Psoas muscle (tissue), 8 donors: Measurements from ENCODE around the gene MDN1. TPM values are rescaled to one million over a fixed set of nuclear protein-coding genes. Genes with fewer than 3 reads are reported as not detected.
"Not testable (repeated sequence)": the region's sequence is repeated elsewhere in the genome, so short reads cannot be mapped to it uniquely, and the experiment has no call there.

Experiments
- ATAC-seq, 4 donors: fragments of 200-7000 bp; cut with Tn5 transposase; one replicate each; pipeline ENCODE4 v1.9.1; 2020; ENCODE audit warnings: moderate library complexity in 3 of 4, mild to moderate bottlenecking in 2 of 4
- DNase-seq, 2 donors: peaks; one replicate each; pipeline ENCODE4 v3.0.0-alpha.2; 2020
- H3K27ac ChIP-seq: fragments of 200-600 bp; one replicate; pipeline ENCODE4 v1.8.0; 2022
- H3K27me3 ChIP-seq, 3 donors: fragments of 200-600 bp in 1 of 3; one replicate each; pipeline versions ENCODE4 v1.6.1 to v1.8.0; 2013 to 2022; ENCODE audit warnings: low read length in 2 of 3, mild to moderate bottlenecking in 2 of 3, moderate library complexity in 1 of 3; ENCODE audit not compliant: insufficient read depth in 3 of 3
- H3K36me3 ChIP-seq, 2 donors: fragments of 200-600 bp in 1 of 2; one replicate each; pipeline versions ENCODE4 v1.6.1 to v1.8.0; 2013 to 2022; ENCODE audit warnings: low read depth in 1 of 2, mild to moderate bottlenecking in 1 of 2, moderate library complexity in 1 of 2; ENCODE audit not compliant: insufficient read depth in 1 of 2
- H3K4me1 ChIP-seq: fragments of 200-600 bp; one replicate; pipeline ENCODE4 v1.8.0; 2022
- H3K4me3 ChIP-seq: fragments of 200-600 bp; one replicate; pipeline ENCODE4 v1.8.0; 2022; ENCODE audit warnings: mild to moderate bottlenecking
- H3K9me3 ChIP-seq: fragments of 200-600 bp; one replicate; pipeline ENCODE4 v1.8.0; 2022
- WGBS, 3 donors: extraction: QIAGEN DNeasy Blood & Tissue Kit; methylation state at CpG; one replicate each; pipeline versions ENCODE4 v1.1.6 to v1.1.7; 2013; 5-methylcytosine and 5-hydroxymethylcytosine counted together
- intact Hi-C, 2 donors: fragments of 100-400 bp; cut with DNase I; formaldehyde crosslinking; loops; one replicate each; pipeline versions ENCODE4 v1.11.0 to v1.14.2; 2022
- polyA plus RNA-seq, 3 donors: library from polyadenylated mRNA; stranded (reverse); fragments of 200-250 nt; gene quantifications; one replicate each; pipeline ENCODE4 v1.2.3, GENCODE V29; 2013
- total RNA-seq, 4 donors: library from RNA; stranded (reverse); fragmentation: NEBNext Ultra II Directional in 2 of 4; extraction: Animal tissue kit (Norgen Biotek cat#: 25700) in 2 of 4; gene quantifications; one replicate each; pipeline versions ENCODE4 v1.2.1 to v1.2.4, GENCODE V29; 2021 to 2023
- TF ChIP-seq, protein P1 (sequence below): fragments of 200-600 bp; IDR thresholded peaks from one replicate; pipeline ENCODE4 v1.8.0; 2022; ENCODE audit warnings: antibody characterized with exemption
- donor health status: healthy with polysubstance abuse.
- donor health status: DM: no; HTN: no; CAD: no; lungs with moderate emphysema.
- donor health status: Bipolar disorder and iron deficiency.
- donor health status: healthy.
- donor health status: DM: yes; HTN: yes; CAD: no.
- donor health status: DM: no; HTN: no; CAD: no.
- donor health status: DM: no; HTN: no; CAD: no.
- donor health status: DM: yes; HTN: yes; CAD: no.

The MDN1 gene
- total and polyA plus RNA-seq, 7 donors = 7.5 to 27.2 (median 14.6) TPM

- 8 to 10% (median 8%) methylated on average over 15 of the region's 15 CpGs for WGBS, 3 donors
- H3K27me3 ChIP-seq = no peaks in the 10 kb centered on the region
- peak overlapping the region; percentile 83 for H3K27ac ChIP-seq
- DNase-seq (no peak), ATAC-seq (no peak)
- intact Hi-C loops = no loop called here
- peaks cover 0 to 29% of the 10 kb centered on the region in 2 donors for H3K36me3 ChIP-seq
- peaks cover 7% of the 10 kb centered on the region for H3K4me1 ChIP-seq
- TF ChIP-seq, protein P1, sequence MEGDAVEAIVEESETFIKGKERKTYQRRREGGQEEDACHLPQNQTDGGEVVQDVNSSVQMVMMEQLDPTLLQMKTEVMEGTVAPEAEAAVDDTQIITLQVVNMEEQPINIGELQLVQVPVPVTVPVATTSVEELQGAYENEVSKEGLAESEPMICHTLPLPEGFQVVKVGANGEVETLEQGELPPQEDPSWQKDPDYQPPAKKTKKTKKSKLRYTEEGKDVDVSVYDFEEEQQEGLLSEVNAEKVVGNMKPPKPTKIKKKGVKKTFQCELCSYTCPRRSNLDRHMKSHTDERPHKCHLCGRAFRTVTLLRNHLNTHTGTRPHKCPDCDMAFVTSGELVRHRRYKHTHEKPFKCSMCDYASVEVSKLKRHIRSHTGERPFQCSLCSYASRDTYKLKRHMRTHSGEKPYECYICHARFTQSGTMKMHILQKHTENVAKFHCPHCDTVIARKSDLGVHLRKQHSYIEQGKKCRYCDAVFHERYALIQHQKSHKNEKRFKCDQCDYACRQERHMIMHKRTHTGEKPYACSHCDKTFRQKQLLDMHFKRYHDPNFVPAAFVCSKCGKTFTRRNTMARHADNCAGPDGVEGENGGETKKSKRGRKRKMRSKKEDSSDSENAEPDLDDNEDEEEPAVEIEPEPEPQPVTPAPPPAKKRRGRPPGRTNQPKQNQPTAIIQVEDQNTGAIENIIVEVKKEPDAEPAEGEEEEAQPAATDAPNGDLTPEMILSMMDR = no peak
- peak overlapping the region; percentile 95 for H3K4me3 ChIP-seq
- H3K9me3 ChIP-seq = no peaks in the 10 kb centered on the region
These were observed 10.7 kb upstream of the MDN1 start for GRCh38 chr6:89830170-89830809.

DNA sequence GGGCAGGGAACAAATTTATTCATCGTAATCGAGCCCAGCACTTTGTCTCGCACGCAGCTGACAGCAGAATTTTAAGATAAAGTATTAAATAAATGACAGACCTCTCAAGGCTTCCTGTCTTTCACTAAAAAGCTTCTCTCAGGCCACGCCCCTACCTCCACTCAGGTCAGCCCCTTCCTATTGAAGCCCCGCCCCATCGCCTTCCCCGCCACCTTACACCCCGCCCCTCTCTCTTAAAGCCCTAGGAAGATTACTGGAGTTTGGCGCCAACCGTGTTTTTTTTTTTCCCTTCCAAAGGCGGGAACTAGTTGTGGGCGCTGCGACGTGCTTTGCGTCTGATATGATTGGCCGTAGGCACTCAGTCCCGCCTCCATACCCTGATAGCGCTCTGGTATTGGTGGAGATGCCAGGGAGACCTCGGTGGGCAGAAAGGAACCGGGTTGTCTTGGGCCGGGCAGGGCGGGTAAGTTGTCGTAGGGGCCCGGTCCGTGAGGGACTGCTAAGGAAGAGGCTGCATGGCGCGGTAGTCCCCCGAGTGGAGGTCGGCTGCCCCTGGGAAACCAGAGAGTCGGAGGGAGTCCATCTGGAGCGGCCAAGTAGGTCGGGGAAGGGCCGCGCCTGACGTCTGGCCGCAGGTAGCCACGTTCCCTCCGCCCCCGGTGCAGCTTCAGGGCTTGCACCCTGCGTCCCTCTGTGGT lies 10.0 kb upstream of the MDN1 start, which contains the start of gene CASP8AP2:
CASP8AP2 (plus strand) TSS at position 409 of the 698 bp plus-strand sequence.
- peaks cover 7% of the 10 kb centered on the region for H3K4me1 ChIP-seq
- H3K27me3 ChIP-seq = no peaks in the 10 kb centered on the region
- intact Hi-C loops = loop anchor here in 1 of 2 donors (1.0 kb wide), 1 partner anchor 18 kb away; no protein-coding TSS in a partner anchor
- TF ChIP-seq, protein P1 = no peak
- 0 to 1% (median 0%) methylated on average over 37 to 41 of the region's 41 CpGs for WGBS, 3 donors
- no peaks in the 10 kb centered on the region for H3K9me3 ChIP-seq
- H3K27ac ChIP-seq = peak within 1 kb of the TSS; percentile 83
- peak; percentile 90 to 95 for DNase-seq
- ATAC-seq = peak; percentile 98 to 99 (median 99)
- H3K4me3 ChIP-seq = peak within 1 kb of the TSS; percentile 95
- H3K36me3 ChIP-seq = peaks cover 0 to 29% of the 10 kb centered on the region in 2 donors

DNA sequence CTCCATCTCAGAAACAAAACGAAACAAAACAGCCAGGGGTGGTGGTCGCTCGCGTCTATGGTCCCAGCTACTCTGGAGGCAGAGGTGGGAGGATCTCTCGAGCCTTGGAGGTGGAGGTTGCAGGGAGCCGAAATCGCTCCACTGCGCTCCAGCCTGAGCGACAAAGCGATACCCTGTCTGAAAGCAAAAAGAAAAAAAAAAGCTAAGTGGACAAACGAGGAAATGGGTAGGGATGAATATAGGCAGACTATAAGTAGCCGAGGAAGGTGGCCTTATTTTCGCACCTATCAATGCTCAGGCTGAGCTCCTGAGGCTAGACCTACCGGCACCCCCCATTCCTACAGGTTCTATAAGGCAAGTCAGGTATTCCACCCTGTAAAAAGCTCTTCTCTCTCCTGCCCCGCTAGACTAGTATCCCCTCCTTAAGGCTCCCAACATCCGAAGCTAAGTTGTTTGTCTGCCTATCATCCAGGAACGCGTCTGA lies 9.4 kb upstream of the MDN1 start:
- H3K27ac ChIP-seq = peak overlapping the region; percentile 73
- DNase-seq (no peak), ATAC-seq (peak; percentile 13 to 50 (median 23))
- intact Hi-C loops = loop anchor here in 1 of 2 donors (1.0 kb wide), 1 partner anchor 18 kb away; no protein-coding TSS in a partner anchor
- H3K9me3 ChIP-seq = no peaks in the 10 kb centered on the region
- H3K36me3 ChIP-seq = peaks cover 0 to 28% of the 10 kb centered on the region in 2 donors
- H3K4me3 ChIP-seq = peak overlapping the region; percentile 95
- peaks cover 7% of the 10 kb centered on the region for H3K4me1 ChIP-seq
- TF ChIP-seq, protein P1 = no peak
- 6 to 10% (median 8%) methylated on average over 18 of the region's 18 CpGs for WGBS, 3 donors
- no peaks in the 10 kb centered on the region for H3K27me3 ChIP-seq

DNA sequence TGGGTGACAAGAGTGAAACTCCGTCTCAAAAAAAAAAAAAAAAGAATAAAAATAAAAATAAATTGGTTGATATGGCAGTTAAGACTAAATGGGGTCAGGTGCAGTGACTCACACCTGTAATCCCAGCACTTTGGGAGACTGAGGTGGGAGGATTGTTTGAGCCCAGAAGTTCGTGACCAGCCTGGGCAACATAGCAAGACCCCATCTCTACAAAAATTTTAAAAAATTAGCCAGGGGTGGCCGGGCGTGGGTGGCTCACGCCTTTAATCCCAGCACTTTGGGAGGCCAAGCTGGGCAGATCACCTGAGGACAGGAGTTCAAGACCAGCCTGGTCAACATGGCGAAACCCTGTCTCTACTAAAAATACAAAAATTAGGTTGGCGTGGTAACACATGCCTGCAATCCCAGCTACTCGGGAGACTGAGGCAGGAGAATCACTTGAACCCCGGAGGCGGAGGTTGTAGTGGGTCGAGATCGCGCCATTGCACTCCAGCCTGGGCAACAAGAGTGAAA lies 8.9 kb upstream of the MDN1 start:
- 62 to 71% (median 69%) methylated on average over 13 of the region's 13 CpGs for WGBS, 3 donors

DNA sequence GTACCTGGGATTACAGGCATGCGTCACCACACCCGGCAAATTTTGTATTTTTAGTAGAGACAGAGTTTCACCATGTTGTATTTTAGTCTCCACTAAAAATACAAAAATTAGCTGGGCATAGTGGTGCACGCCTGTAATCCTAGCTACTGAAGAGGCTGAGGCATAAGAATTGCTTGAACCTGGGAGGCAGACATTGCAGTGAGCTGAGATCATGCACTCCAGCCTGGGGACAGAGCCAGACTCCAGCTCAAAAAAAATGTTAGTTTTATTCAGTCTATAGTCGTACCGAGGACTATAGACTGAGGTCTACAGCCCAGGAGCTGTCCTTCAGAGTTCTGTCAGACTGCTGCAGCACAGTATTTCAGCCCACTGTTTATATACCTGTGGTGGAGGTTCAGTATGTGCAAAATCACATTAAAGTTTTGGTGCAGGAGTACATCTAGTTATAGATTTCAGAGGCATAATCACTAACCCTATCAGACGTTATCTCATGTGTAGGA lies 6.5 kb upstream of the MDN1 start:
- no peak for ATAC-seq
- Histone ChIP-seq H3K27ac (no peak overlapping the region), H3K9me3 (no peaks in the 10 kb centered on the region), H3K4me1 (peaks cover 7% of the 10 kb centered on the region), H3K27me3 (no peaks in the 10 kb centered on the region), H3K36me3 (peaks cover 0 to under 1% of the 10 kb centered on the region in 2 donors), H3K4me3 (no peak overlapping the region)
- intact Hi-C loops = no loop called here
- no peak for DNase-seq
- TF ChIP-seq, protein P1 = no peak
- WGBS, 3 donors = 67 to 81% (median 80%) methylated on average over 6 of the region's 6 CpGs

More for the DNA sequence above, 8.9 kb upstream of the MDN1 start:
- ATAC-seq, intact Hi-C loops, DNase-seq, H3K27me3 ChIP-seq, H3K4me1 ChIP-seq, H3K9me3 ChIP-seq: not testable (repeated sequence)
- Histone ChIP-seq H3K27ac (peak overlapping the region; percentile 73), H3K4me3 (peak overlapping the region; percentile 95), H3K36me3 (peaks cover 0 to 24% of the 10 kb centered on the region in 2 donors)
